Hematopoietic multipotent progenitor cell treated with erythropoietin and hydrocortisone succinate and interleukin-3 and kit ligand, for 8 days (in vitro differentiated cells): ENCODE data around the gene SLPI.
A peak's percentile ranks its signal among the peaks of the same experiment; 100 is the strongest.

Source experiments
- DNase-seq: peaks from one replicate; pipeline ENCODE4 v3.0.0-alpha.2; 2015

Gene SLPI

GRCh38 chr20:45254383-45255262 is at the start of gene SLPI:
TSS of gene SLPI (minus strand) at chr20:45254564. CDS start at chr20:45254543, 21 bp downstream.
- peak; percentile 13 for DNase-seq

- DNase-seq = no peak
Observed at GRCh38 chr20:45303586-45304463, 49.5 kb upstream of the SLPI start.

- no peak for DNase-seq
Observed at GRCh38 chr20:45301824-45302271, 47.5 kb upstream of the SLPI start.

GRCh38 chr20:45300961-45301360 is 46.6 kb upstream of the SLPI start:
- peak; percentile 77 for DNase-seq

- no peak for DNase-seq
Observed at GRCh38 chr20:45299786-45300185, 45.4 kb upstream of the SLPI start.

GRCh38 chr20:45297786-45298497 is 43.6 kb upstream of the SLPI start:
- DNase-seq = no peak

- no peak for DNase-seq
Observed at GRCh38 chr20:45294659-45295058, 40.3 kb upstream of the SLPI start.

- no peak for DNase-seq
Observed at GRCh38 chr20:45294003-45294368, 39.6 kb upstream of the SLPI start.

GRCh38 chr20:45293041-45294002 is 39.0 kb upstream of the SLPI start:
- peak; percentile 75 for DNase-seq

GRCh38 chr20:45292343-45292742 is 38.0 kb upstream of the SLPI start:
- no peak for DNase-seq

GRCh38 chr20:45291526-45291925 is 37.2 kb upstream of the SLPI start:
- no peak for DNase-seq

- DNase-seq = peak; percentile 86
Observed at GRCh38 chr20:45290677-45291355, 36.5 kb upstream of the SLPI start.

- DNase-seq = no peak
Observed at GRCh38 chr20:45289942-45290676, 35.7 kb upstream of the SLPI start.

GRCh38 chr20:45288860-45289259 is 34.5 kb upstream of the SLPI start:
- DNase-seq = no peak

- no peak for DNase-seq
Observed at GRCh38 chr20:45288376-45288775, 34.0 kb upstream of the SLPI start.

- peak; percentile 25 for DNase-seq
Observed at GRCh38 chr20:45283551-45284057, 29.2 kb upstream of the SLPI start.

- DNase-seq = no peak
Observed at GRCh38 chr20:45282700-45283550, 28.6 kb upstream of the SLPI start.

GRCh38 chr20:45279992-45280391 is 25.6 kb upstream of the SLPI start:
- no peak for DNase-seq

- DNase-seq = no peak
Observed at GRCh38 chr20:45275338-45275737, 21.0 kb upstream of the SLPI start.
